ENCODE measurements around the gene C2CD3.
"Not testable (repeated sequence)": the region's sequence is repeated elsewhere in the genome, so short reads cannot be mapped to it uniquely, and the experiment has no call there.

Gene C2CD3

GRCh38 chr11:74157169-74157568 is 13.6 kb downstream of the C2CD3 start:
- DNase-seq (ENCODE audit: low spot score), result no peak

DNA sequence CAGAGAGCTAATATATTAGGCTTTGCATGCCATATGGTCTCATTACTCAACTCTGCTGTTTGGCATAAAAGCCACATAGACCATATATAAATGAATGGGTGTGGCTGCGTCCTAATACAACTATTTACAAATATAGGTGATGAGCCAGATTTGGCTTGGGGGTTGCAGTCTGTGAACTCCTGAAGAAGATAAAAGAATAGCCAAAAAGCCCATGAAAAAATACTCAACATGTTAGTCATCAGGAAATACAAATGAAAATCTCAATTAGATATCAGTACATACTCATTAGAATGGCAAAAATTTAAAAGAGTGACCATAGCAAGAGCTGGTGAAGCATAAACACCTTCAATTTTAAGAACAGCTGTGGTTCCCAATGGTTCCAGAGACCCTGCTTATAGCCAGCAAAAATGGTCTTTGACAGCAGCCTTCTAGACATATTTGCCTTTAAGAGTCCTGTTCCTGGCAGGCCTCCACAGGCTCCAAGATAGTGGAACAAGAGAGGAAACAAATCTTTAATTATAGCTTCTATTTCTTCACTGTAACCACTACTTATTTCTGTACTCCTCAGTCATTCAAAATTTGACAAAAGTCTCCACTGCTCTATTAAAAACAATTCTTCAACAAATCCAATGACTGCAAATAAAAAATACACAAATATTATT is 16.1 kb downstream of the C2CD3 start:
- DNase-seq (ENCODE audit: low spot score), result no peak

DNA sequence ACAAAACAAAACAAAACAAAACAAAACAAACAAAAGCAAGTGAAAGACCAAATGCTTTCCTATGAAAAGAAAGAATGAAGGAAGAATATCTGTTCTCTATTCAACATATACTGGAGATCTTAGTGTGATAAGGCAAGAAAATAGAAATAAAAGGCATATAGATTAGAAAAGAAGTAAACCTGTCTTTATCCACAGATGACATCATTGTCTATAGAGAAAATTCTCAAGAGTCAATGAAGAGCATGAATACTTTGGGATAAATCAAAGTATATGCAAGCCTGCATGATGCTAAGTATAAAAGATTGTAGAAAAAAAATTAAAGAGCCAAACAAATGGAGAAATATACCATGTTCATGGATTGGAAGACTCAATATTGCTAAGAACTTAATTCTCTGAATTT is 17.6 kb downstream of the C2CD3 start:
- DNase-seq (ENCODE audit: low spot score), result no peak

DNA sequence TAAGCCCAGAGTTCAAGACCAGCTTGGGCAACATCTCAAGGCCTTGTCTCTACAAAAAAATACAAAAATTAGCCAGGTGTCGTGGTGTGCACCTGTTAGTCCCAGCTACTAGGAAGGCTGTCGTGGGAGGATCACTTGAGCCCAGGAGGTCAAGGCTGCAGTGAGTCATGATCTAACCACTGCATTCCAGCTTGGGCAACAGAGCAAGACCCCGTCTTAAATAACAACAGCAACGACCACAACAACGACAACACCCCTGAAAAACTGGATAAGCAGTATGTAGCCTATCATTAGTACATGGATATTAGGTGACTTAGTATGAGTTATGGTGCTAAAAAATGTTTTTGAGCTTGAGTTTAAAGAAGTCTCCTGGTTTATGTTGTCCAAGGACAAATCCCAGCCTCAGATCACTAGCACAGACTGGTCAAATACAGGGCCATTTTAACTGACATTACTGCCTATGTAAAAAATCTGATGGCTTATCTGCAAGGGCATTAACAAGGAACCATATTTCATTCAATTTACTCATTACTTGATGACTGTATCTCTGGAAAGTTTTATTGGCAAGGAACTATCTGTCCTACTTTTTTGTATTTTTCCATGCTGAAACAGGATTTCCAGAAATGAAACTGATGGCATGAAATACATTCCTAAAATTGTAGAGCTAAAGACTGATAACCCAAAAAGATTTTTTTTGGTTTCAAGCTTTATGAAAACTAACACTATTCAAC is 23.4 kb downstream of the C2CD3 start:
- DNase-seq (ENCODE audit: low spot score), result no peak

DNA sequence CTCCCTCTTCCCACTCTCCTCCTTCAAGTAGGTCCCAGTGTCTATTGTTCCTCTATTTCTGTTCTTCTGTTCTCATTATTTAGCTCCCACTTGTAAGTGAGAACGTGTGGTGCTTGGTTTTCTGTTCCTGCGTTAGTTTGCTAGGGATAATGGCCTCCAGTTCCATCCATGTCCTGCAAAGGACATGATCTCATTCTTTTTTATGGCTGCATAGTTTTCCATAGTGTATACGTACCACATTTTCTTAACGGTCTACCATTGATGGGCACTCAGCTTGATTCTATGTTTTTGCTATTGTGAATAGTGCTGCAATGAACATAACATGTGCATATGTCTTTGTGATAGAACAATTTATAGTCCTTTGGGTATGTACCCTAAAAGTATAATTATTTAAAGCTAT is 26.2 kb downstream of the C2CD3 start:
- no peak for DNase-seq (ENCODE audit: low spot score)

- DNase-seq (ENCODE audit: low spot score), result no peak
Measured at GRCh38 chr11:74142624-74143023, 28.2 kb downstream of the C2CD3 start.

GRCh38 chr11:74141908-74142307 is 28.9 kb downstream of the C2CD3 start:
- no peak for DNase-seq (ENCODE audit: low spot score)

GRCh38 chr11:74141241-74141695 is 29.5 kb downstream of the C2CD3 start:
- no peak for DNase-seq (ENCODE audit: low spot score)

- not testable (repeated sequence) for DNase-seq (ENCODE audit: low spot score)
Measured at GRCh38 chr11:74139919-74140431, 30.8 kb downstream of the C2CD3 start.

GRCh38 chr11:74139151-74139918 is 31.5 kb downstream of the C2CD3 start:
- no peak for DNase-seq (ENCODE audit: low spot score)

GRCh38 chr11:74138572-74138971 is 32.2 kb downstream of the C2CD3 start:
- no peak for DNase-seq (ENCODE audit: low spot score)

DNA sequence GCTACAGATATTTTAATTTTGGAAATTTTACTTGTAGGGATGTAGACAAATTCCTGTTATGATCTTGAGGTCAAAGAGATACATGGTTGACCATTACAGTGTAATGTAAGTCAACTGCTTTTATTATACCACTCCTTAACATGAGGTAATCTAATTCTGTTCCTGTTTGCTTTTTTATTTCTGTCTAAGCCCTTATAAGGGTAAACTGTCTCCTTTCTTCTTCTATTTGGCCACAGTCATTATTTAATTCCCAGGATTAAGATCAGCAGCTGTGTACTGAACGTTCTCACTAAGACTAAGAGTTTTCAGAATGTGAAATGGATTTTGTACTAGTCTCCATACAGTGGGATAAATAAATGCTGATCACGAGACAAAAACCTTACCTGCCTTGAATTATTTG is 32.8 kb downstream of the C2CD3 start:
- DNase-seq (ENCODE audit: low spot score), result no peak

GRCh38 chr11:74135127-74135840 is 35.5 kb downstream of the C2CD3 start:
- no peak for DNase-seq (ENCODE audit: low spot score)

- DNase-seq (ENCODE audit: low spot score), result no peak
Measured at GRCh38 chr11:74134661-74135060, 36.1 kb downstream of the C2CD3 start.

DNA sequence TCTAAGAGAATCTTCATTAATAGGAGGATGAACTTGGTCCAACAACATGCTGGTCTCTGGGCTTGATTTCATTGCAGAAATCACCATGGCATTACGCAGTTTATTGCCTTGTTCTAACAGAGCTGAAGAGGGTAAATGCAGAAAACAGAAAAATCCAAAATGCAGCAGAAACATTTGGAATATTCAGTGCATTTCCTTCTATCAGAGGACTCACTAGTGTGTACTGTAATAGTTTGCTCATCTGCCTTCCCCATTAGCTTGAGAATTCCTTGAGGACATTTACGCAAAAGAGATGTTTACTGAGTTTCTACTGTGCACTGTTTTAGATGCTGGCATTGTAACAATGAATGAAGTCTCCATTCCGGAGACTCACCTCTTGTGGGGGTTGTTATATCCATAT is 37.4 kb downstream of the C2CD3 start:
- no peak for DNase-seq (ENCODE audit: low spot score)

GRCh38 chr11:74132833-74133232 is 38.0 kb downstream of the C2CD3 start:
- DNase-seq (ENCODE audit: low spot score), result no peak

DNA sequence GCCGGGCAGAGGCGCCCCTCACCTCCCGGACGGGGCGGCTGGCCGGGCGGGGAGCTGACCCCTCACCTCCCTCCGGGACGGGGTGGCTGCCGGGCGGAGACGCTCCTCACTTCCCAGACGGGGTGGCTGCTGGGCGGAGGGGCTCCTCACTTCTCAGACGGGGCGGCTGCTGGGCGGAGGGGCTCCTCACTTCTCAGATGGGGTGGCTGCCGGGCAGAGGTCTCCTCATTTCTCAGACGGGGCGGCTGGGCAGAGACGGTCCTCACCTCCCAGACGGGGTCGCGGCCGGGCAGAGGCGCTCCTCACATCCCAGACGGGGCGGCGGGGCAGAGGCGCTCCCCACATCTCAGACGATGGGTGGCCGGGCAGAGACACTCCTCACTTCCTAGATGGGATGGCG is 41.7 kb downstream of the C2CD3 start:
- DNase-seq (ENCODE audit: low spot score), result not testable (repeated sequence)

DNA sequence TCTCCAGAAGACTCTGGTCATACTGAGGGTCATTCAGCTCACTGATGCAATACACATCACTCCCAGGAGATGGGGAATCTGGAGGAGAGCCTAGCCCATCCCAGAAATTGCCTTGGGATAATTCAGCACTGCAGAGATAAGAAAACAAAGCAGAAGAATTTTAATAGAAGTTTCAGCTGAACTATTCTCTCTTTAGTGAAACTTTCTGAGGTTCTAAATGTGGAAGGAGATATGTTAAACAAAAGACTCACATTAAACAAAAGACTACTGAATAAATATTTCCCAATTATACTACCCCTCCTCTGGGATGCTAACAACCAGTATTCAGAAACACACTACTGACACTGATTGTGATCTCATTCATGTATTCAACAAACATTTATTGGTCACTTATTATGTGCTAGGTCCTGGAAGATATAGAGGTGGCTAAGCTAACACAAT is 47.8 kb downstream of the C2CD3 start:
- no peak for DNase-seq (ENCODE audit: low spot score)

DNA sequence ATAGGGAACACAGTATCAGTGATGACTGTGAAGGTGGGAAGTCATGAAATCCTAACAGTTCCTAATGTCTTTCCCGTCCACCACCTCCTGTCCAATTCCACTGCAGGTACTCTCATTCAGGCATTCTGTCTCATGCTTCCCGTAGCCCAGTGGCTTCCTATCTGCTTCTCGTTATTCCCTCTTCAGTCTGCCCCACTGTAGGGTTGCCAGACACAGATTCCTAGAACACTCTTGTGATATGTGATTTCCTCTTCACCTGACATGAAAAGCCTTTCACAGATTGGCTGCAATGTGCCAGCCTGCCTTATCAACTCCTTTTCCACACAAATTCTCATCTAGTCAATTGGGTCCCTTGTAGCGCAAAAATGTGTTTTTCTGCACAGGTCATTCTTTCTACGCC is 49.0 kb downstream of the C2CD3 start:
- DNase-seq (ENCODE audit: low spot score), result no peak

DNA sequence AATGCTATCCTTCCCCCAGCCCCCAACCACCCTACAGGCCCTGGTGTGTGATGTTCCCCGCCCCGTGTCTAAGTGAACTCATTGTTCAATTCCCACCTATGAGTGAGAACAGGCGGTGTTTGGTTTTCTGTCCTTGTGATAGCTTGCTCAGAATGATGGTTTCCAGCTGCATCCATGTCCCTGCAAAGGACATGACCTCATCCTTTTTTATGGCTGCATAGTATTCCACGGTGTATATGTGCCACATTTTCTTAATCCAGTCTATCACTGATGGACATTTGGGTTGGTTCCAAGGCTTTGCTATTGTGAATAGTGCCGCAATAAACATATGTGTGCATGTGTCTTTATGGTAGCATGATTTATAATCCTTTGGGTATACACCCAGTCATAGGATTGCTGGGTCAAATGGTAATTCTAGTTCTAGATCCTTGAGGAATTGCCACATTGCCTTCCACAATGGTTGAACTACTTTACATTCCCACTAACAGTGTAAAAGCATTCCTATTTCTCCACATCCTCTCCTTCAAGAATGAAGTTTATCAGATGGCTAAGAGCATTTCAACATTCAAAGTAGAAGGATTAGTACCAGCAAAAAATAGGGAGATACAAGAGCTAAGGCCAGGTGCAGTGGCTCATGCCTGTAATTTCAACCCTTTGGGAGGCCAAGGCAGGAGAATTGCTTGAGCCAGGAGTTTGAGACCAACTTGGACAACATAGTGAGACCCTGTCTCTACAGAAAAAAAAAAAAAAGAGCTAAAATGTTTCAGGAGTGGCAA is 50.4 kb downstream of the C2CD3 start:
- DNase-seq (ENCODE audit: low spot score), result not testable (repeated sequence)

DNA sequence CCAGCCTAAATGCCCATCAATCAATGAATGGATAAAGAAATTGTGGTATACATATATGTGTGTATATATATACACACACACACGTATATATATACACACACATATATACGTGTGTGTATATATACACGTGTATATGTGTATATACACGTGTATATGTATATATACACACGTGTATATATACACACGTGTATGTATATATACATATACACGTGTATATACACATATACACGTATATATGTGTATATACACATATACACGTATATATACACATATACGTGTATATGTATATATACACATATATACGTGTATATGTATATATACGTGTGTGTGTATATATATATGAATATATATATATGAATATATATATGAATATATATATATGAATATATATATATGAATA is 54.1 kb downstream of the C2CD3 start:
- DNase-seq (ENCODE audit: low spot score), result no peak
